Glutamatergic neuron (in vitro differentiated cells): ENCODE measurements around the gene LGR6. TPM values are rescaled to one million over a fixed set of nuclear protein-coding genes. Genes with fewer than 3 reads are reported as not detected.
"Not testable (repeated sequence)": the region's sequence is repeated elsewhere in the genome, so short reads cannot be mapped to it uniquely, and the experiment has no call there.

ENCODE experiments used
- DNase-seq: peaks from one replicate; pipeline ENCODE4 v3.0.0; 2022
- H3K27ac Mint-ChIP-seq: one replicate; pipeline ENCODE4 v1.8.0; 2020; ENCODE audit warnings: mild to moderate bottlenecking, mixed read lengths, inconsistent platforms; ENCODE audit not compliant: unreplicated experiment
- H3K27me3 Mint-ChIP-seq: one replicate; pipeline ENCODE4 v1.8.0; 2020; ENCODE audit warnings: mild to moderate bottlenecking, moderate library complexity, mixed read lengths, inconsistent platforms; ENCODE audit not compliant: unreplicated experiment
- H3K36me3 Mint-ChIP-seq: one replicate; pipeline ENCODE4 v1.8.0; 2020; ENCODE audit warnings: mild to moderate bottlenecking, mixed read lengths, inconsistent platforms; ENCODE audit not compliant: unreplicated experiment
- H3K4me1 Mint-ChIP-seq: one replicate; pipeline ENCODE4 v1.8.0; 2020; ENCODE audit warnings: mild to moderate bottlenecking, low read depth, mixed read lengths, inconsistent platforms; ENCODE audit not compliant: unreplicated experiment
- H3K4me3 Mint-ChIP-seq: one replicate; pipeline ENCODE4 v1.8.0; 2020; ENCODE audit warnings: mild to moderate bottlenecking, mixed read lengths, inconsistent platforms; ENCODE audit not compliant: unreplicated experiment
- H3K9me3 Mint-ChIP-seq: one replicate; pipeline ENCODE4 v1.8.0; 2020; ENCODE audit warnings: mild to moderate bottlenecking, moderate library complexity, mixed read lengths, inconsistent platforms; ENCODE audit not compliant: unreplicated experiment
- CTCF ChIP-seq: fragments of 200-600 bp; sonication (generic); IDR thresholded peaks from one replicate; pipeline ENCODE4 v1.5.0; 2021; ENCODE audit not compliant: partially characterized antibody, unreplicated experiment
- total RNA-seq: library from RNA; stranded (reverse); fragmentation: NEBNext Ultra II Directional; extraction: Animal tissue kit (Norgen Biotek cat#: 25700); gene quantifications from one replicate; pipeline ENCODE4 v1.2.1, GENCODE V29; 2021; ENCODE audit not compliant: unreplicated experiment

Gene LGR6
- total RNA-seq, 1 donor from 2014 or later: 0.37 TPM

GRCh38 chr1:202238914-202239313, 45.3 kb downstream of the LGR6 start:
- Mint-ChIP-seq H3K4me1 (peaks cover 4% of the 10 kb centered on the region), H3K27ac (no peak overlapping the region), H3K9me3 (no peaks in the 10 kb centered on the region), H3K4me3 (no peak overlapping the region), H3K27me3 (peaks cover 10% of the 10 kb centered on the region), H3K36me3 (no peaks in the 10 kb centered on the region)
- DNase-seq: no peak
- TF ChIP-seq CTCF: no peak

- not testable (repeated sequence) for DNase-seq, H3K9me3 Mint-ChIP-seq, H3K27me3 Mint-ChIP-seq, H3K4me3 Mint-ChIP-seq, H3K36me3 Mint-ChIP-seq, H3K4me1 Mint-ChIP-seq, H3K27ac Mint-ChIP-seq
Measured at GRCh38 chr1:202240226-202240625, 46.6 kb downstream of the LGR6 start.

GRCh38 chr1:202240956-202241355, 47.4 kb downstream of the LGR6 start:
- H3K4me1 Mint-ChIP-seq: peaks cover 3% of the 10 kb centered on the region
- no peak for TF ChIP-seq CTCF
- H3K9me3 Mint-ChIP-seq: no peaks in the 10 kb centered on the region
- no peak overlapping the region for H3K27ac Mint-ChIP-seq
- no peak overlapping the region for H3K4me3 Mint-ChIP-seq
- no peak for DNase-seq
- peaks cover 10% of the 10 kb centered on the region for H3K27me3 Mint-ChIP-seq
- H3K36me3 Mint-ChIP-seq: no peaks in the 10 kb centered on the region

- Mint-ChIP-seq H3K4me3 (no peak overlapping the region), H3K9me3 (no peaks in the 10 kb centered on the region), H3K36me3 (no peaks in the 10 kb centered on the region), H3K27ac (no peak overlapping the region), H3K4me1 (peaks cover 3% of the 10 kb centered on the region), H3K27me3 (peaks cover 10% of the 10 kb centered on the region)
- no peak for TF ChIP-seq CTCF
- no peak for DNase-seq
Measured at GRCh38 chr1:202241376-202242079, 47.9 kb downstream of the LGR6 start.

- no peaks in the 10 kb centered on the region for H3K9me3 Mint-ChIP-seq
- peaks cover 10% of the 10 kb centered on the region for H3K27me3 Mint-ChIP-seq
- no peak overlapping the region for H3K4me3 Mint-ChIP-seq
- TF ChIP-seq CTCF: no peak
- no peak for DNase-seq
- peaks cover 3% of the 10 kb centered on the region for H3K4me1 Mint-ChIP-seq
- no peaks in the 10 kb centered on the region for H3K36me3 Mint-ChIP-seq
- H3K27ac Mint-ChIP-seq: no peak overlapping the region
Measured at GRCh38 chr1:202242080-202242419, 48.5 kb downstream of the LGR6 start.

GRCh38 chr1:202243006-202243405, 49.4 kb downstream of the LGR6 start:
- Mint-ChIP-seq H3K27me3 (peaks cover 9% of the 10 kb centered on the region), H3K36me3 (no peaks in the 10 kb centered on the region), H3K4me1 (peaks cover 8% of the 10 kb centered on the region), H3K9me3 (no peaks in the 10 kb centered on the region), H3K27ac (no peak overlapping the region), H3K4me3 (no peak overlapping the region)
- DNase-seq: no peak
- no peak for TF ChIP-seq CTCF
